HG03565 (cell line): ENCODE results near the gene F10.

ENCODE experiments used
- ATAC-seq: cut with Tn5 transposase; IDR thresholded peaks from one replicate; pipeline ENCODE4 v1.9.1; 2021; ENCODE audit warnings: mild to moderate bottlenecking, moderate library complexity; ENCODE audit not compliant: unreplicated experiment

The F10 gene

DNA sequence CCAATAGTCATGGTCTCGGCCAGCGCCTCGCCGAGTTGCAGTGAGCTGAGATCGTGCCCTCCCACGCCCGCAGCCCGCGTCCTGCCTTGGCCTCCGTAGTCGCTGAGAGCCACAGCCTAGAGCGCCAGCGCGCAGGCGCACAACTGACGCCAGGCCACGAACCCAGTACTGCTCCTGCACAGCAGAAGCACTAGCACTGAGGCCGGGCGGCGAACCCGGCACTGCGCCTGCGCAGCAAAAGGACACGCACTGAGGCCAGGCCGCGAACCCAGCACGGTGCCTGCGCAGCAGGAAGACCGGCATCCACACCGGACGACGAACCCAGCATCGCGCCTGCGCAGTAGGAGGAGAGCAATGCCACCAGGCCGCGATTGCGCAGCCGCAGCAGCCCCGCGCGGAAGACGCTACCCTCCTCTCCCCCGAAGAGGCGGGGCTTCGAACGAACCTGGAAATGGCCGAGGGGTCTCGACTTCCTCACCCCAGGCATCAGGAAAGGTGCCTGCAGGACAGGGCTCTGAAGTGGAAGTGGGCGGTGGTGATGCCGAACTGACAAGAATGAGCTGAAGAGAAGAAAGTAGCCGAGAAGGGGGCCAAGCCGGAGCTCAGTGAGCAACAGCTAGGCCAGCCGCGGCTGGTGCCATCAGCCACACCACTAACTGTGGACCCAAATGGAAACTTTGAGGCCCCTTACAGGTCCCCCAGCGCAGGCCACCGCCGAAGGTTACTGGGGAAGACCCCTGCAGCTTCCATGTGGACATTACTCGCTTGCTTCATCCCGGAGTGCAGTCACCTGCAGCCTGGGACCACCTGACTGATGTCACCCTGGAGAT lies 7.5 kb downstream of the F10 start:
- no peak for ATAC-seq

DNA sequence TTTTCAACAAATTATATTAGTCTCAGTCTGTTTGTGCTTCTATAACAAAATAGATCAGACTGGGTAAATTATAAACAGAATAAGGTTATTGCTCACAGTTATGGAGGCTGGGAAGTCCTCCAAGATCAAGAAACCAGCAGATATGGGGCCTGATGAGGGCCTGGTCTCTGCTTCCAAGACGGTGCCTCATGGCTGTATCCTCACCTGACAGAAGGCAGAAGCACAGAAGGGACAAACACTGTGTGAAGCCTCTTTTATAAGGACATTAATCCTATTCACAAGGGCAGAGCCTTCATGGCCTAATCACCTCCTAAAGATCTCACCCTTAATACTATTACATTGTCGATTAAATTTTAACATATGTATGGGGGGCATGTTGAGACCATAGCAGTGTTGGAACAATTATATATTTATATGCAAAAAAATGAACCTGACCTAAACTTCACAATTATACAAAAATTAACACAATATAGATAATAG lies 12.7 kb downstream of the F10 start:
- no peak for ATAC-seq

DNA sequence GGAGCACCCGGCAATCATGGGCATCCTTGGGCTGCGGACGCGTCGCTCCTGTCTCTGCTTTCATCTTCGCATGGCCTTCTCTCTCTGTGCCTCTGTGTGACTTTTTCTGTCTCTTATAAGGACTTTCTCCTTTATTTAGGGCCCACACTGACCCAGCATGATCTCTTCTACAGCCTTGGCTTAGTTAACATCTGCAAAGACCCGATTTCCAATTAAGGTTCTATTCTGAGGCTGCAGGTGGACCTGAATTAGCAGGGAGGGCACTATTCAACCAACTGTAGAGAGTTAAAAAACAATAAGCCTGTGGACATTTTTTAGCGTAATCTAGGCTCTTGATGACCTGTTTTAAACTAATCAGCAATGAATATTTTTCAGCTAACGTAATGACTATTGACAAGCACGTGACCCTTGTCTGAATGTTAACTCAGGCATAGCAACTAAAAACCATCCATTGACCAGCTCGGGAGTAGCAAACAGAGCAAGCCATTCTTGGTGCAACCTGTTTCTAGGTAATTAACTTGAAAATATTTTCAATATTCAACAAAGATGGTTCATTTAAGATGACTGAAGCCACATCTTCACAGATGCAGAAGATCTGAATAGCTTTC lies 15.2 kb downstream of the F10 start:
- no peak for ATAC-seq

DNA sequence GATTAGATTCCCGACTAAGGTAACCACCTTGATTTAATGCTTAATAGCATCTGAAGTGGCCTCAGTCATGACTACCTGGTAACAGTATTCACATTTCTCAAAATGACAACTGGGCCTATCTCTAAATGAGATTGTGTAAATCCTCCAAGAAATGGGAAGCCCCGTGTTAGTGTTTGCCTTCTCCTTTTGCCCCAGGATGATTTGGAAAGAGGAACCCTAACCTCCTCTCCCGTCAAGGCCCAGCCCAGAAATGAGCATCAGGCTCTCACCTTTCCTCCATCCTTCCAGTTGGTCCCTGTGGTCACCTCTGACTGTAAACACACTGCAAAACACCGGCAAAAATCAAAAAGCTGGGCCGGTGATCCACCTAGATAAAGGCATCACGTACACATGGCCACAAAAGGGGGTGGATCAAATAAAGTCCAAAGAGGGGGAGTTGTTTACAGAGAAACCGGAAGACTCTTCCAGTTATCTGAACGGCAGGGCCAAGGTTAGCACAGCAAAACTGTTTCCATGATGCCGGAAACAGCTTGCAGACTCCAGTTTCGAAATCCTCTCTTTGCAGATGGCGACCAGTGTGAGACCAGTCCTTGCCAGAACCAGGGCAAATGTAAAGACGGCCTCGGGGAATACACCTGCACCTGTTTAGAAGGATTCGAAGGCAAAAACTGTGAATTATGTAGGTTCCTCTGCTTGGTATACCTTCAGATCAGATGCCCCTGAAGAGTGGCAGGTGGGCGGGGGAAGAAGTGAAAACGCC lies 16.4 kb downstream of the F10 start:
- no peak for ATAC-seq

DNA sequence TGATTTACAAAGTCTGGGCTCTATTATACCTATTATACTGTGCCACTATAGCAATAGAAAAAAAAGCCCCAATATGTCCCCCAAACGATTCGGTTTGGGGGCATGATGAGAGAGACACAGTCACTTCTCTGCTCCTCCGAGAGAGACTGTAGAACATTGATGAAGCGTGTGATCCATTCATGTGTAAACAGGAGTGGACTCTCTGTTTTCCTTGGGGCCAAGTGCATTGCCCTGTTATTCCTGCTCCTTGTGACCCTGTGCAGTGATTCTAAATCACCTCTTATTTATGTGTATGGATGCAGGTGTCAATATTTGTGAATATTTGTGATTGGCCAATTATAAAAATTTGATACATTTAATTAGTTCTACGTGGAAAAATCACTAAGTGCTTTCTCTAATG lies 17.0 kb downstream of the F10 start:
- ATAC-seq, result no peak

DNA sequence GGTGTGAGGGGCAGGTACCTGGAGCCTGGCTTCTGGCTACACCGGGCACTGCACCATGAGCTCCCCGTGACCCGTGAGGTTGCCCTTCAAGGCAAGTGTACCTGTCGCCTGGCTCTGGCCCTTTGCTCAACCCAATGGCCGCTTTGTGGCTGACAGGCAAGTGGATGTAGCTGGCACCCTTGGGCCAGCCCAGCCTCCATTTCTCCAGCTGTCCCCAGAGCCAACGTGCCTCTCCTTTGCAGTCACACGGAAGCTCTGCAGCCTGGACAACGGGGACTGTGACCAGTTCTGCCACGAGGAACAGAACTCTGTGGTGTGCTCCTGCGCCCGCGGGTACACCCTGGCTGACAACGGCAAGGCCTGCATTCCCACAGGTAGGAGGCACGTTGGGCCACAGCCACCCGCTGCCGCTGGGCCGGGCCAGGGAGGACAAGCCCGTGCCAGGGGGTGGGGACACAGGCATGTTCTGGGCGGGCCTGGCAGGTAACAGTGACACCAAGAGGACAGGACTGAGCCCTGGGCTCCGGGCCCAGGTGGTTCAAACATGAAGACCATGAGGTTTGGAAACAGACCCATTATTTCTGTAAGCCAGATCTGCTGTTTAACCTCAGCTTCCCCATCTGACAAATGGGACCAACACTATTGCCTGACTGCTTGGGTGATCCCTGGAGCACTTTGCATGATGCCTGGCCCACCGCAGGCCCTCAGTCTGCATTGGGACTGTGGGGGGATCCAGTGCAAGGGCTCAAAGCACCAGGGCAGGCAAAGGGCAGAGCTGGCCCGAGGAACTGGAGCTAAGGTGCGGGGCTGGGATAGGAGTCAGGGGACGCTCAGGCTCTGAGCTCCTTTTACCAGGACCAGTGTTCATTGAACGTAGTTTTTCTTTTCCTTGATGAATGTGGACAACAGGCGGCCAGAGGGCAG lies 18.3 kb downstream of the F10 start:
- ATAC-seq, result no peak

DNA sequence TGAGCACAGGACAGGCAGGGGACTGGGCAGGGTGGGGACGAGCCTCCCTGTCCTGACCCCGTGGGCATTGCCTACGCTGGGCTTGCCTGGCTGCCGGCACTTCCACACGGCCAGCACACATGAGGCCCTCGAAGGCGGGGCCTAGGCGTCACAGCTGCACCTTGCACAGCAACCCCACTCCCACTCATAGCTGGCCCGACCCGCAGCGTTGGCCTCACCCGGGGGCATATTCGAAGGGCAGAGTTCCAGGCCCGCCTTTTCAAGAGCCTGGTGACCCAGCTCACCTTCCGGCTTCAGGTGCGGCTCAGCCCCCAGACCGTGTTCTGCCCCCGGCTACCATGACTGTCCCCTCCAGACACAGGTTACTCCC lies 19.0 kb downstream of the F10 start:
- no peak for ATAC-seq

DNA sequence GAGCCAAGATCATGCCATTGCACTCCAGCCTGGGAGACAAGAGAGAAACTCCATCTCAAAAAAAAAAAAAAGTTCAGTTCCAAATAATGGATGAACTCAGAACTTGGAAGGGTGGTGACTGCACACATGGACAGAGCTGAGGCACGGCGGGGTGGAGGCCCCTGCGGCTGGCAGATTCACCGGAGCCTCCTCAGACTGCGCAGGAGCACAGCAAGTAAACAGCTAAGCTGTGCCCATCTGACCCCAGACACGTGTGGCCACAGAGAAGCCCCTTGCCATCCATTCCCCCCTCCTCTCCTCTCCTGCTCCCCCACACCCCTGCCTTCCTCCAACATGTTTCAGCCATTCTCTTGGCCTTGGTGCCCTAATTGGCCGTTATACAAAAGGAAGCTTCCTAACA lies 20.3 kb downstream of the F10 start:
- ATAC-seq, result no peak

DNA sequence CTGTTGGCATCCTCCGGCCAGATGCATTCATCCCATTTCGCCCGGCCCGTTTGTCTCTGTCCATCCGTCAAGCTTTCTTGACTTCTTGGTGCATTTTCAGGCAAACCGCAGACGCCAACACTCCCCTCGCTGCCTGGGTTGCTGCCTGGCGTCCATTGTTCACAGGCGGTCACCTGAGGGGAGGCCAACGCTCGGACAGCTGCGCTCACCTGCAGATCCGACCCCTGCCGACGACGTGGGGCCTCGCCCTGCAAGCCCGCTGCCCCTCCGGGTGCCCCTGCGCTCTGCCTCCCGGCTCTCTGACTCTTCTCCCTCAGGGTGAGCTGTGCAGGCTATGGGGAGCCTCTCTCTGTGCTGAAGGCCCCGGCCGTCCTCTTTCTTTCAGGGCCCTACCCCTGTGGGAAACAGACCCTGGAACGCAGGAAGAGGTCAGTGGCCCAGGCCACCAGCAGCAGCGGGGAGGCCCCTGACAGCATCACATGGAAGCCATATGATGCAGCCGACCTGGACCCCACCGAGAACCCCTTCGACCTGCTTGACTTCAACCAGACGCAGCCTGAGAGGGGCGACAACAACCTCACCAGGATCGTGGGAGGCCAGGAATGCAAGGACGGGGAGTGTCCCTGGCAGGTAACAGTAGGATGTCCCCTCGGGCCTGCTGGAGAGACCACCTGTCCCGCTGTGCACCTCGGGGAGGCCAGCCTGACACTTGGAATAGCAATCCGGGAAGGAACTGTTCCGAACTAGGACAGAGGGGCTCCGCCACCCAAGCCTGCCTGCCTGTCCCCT lies 21.1 kb downstream of the F10 start:
- no peak for ATAC-seq

DNA sequence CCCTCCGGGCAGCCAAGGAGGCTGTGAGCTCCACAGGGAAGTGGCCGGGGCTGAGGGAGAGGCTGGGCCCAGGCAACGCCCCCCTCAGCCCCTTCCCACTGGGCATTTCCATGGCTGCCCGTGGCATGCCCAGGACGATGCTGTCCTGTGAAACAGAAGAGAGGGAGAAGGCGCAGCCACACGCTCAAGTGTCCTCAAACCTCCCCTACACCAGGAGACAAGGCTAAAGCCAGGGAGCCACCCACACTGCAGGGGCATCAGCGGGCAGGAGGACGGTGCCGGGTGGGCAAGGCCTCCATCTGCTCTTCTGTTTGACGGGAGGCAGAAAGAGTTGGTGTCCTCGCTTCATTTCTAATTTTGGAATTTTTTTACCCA lies 21.6 kb downstream of the F10 start:
- no peak for ATAC-seq

DNA sequence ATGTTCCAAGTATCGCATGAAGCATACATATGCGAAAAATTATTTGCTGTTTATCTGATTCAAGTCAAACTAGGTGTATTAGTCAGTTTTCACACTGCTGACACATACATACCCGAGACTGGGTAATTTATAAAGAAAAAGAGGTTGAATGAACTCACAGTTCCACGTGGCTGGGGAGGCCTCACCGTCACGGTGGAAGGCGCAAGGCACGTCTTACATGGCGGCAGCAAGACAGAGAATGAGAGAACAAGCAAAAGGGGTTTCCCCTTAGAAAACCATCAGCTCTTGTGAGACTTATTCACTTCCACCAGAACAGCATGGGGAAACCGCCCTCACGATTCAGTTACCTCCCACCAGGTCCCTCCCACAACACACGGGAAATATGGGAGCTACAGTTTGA lies 22.9 kb downstream of the F10 start:
- ATAC-seq, result no peak

DNA sequence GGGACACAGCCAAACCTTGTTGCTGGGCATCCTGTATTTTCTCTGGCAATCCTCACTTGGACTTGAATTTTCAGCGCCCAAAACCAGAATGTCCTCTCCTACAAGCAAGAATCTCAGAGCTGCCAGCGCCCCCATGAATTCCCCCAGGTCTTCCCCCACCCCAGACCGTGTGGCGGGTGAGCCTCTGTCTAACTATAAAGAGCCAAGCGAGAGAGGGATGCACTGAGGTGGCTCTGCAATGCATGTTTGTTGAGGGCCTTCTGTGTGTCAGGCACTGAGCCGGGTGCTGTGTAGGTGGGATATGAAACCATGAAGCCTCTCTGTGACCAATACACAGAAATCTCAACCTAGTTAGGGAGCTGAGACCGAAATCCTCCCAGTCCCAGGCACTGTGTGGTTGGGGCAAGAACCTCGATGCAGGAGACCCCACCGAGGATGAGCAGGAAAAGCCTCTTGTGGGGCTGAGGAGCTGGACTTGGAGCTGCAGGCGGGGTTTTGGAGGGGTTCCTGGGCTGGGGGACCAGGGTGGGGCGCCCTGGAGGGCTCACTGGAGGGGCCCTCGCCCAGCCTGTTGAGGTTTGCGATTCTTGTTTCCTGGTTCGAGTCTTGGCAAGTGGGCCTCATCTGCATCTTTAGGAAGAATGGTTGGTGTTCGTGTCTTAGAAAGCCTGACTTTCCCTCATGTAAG lies 23.5 kb downstream of the F10 start:
- ATAC-seq, result no peak

DNA sequence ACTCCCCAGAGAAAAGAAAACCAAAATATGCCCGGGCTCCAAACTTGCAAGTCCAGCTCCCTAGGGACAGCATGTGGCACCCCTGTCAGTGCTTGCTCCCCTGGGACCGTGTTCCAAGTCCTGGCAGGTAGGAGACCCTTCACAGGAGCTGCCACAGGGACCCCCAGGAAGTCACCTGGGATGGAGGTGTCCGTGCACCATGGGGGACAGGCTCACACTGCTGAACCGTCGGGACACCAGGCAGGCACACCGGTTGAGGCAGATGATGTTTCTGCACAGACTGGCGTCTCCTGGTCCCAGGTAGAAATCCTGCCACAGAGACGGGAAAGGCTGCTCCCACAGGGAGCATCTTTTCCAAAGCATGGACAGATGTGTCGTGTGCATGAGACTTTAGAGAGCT lies 24.2 kb downstream of the F10 start:
- no peak for ATAC-seq

DNA sequence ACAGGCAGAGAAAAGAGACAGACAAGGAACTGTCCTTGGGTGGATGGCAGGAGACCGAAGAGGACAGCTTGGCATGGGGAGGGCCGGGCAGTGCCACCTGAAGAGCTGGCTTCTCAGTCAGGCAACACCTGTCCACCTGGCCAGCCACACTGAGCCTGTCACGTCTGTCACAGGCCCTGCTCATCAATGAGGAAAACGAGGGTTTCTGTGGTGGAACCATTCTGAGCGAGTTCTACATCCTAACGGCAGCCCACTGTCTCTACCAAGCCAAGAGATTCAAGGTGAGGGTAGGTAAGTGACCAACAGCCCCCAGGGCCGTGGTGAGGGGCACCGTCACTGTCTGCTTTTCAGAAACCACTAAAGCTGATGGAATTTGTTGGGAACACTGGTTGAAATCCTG lies 24.6 kb downstream of the F10 start:
- no peak for ATAC-seq

DNA sequence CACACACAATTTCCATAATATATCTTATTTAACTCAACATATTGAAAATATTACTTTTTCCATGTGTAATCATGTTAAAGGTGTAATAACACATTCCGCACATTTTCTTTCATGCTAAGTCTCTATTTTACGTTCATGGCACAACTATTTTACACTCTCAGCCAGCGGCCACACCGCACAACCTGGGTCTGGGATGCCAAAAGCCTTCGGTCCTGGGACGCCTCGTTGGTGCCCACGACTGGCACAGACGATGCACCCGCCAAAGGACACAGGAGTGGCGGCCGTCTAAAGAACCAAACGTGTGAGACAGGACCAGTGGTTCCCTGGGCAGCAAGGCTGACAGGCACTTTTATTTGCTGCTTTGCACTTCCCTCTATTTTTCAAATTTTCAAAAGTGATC lies 25.8 kb downstream of the F10 start:
- ATAC-seq, result no peak

DNA sequence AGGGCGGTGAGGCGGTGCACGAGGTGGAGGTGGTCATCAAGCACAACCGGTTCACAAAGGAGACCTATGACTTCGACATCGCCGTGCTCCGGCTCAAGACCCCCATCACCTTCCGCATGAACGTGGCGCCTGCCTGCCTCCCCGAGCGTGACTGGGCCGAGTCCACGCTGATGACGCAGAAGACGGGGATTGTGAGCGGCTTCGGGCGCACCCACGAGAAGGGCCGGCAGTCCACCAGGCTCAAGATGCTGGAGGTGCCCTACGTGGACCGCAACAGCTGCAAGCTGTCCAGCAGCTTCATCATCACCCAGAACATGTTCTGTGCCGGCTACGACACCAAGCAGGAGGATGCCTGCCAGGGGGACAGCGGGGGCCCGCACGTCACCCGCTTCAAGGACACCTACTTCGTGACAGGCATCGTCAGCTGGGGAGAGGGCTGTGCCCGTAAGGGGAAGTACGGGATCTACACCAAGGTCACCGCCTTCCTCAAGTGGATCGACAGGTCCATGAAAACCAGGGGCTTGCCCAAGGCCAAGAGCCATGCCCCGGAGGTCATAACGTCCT lies 26.4 kb downstream of the F10 start:
- ATAC-seq, result no peak

DNA sequence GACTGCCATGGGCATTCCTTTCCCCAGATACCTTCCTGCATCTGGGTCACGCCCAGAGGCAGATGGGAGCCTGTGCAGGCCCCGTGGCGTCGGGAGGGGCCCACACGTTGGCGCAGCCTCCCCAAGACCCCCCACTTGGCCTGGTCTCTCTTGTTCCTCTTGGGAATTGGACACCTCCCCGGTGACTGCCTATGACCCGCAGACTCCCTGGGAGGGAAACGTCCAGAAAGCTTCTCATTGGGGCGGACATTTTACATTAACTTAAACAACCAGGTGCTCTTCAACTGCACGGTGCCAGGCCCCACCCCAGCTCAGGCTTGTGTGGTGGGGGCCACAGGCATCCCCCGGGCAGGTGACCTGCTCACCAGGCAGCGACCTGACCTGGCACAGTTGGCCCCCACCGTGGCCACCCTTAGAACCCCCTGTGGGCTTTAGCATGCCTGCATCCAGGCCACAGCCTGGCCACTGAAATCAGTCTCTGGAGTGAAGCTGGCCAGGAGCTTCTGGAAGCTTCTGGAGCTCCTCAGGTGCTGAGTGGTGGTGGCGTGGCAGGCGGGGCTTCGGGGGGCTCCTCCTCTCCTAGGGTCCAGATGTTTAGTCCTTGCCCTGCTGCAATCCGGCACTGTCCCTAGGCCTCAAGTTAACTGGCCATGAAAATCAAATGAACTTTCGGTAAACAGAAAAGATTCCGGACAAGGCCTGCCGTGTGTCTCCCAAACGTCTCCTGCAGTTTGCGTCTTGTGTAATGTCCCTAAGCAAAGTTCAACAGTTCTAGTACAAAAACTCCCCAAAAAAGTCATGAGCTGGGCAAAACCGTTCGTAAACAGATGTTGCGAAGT lies 27.3 kb downstream of the F10 start:
- no peak for ATAC-seq
